Epithelial cell of esophagus (primary cell): ENCODE results near the gene ZKSCAN2.

ENCODE experiments used
- DNase-seq: peaks from one replicate; pipeline ENCODE4 v3.0.0; 2010; ENCODE audit warnings: low read depth
- H3K4me3 ChIP-seq: 2 replicates; pipeline ENCODE4 v1.5.1; 2011; ENCODE audit warnings: mild to moderate bottlenecking, low read length, control low read depth
- CTCF ChIP-seq: IDR thresholded peaks from 2 replicates; pipeline ENCODE4 v1.5.1; 2011; ENCODE audit warnings: low read depth, mild to moderate bottlenecking, low read length, control low read depth, inconsistent platforms; ENCODE audit not compliant: insufficient read depth; ENCODE audit errors: missing control alignments

Gene ZKSCAN2

DNA sequence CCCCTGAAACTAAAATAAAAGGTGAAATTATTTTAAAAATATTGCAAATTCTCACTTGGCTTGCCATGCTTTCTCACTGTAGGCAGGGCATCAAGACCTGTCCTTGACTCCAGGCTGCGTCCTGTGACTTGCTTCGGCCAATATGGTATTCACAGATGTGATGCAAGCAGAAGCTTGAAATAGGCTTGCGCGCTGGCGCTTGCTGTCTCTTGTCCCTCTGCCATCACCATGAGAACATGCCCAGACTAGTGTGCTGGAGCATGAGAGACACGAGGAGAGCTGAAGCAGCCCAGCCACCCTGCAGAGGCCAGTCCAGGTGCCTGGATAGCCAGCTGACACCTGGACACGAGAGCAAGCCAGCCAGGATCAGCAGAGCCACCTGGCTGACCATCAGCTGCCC, 21.8 kb upstream of the ZKSCAN2 start:
- peak; percentile 79 for DNase-seq
- TF ChIP-seq CTCF: no peak

GRCh38 chr16:25271421-25271820, 13.8 kb upstream of the ZKSCAN2 start:
- DNase-seq: no peak
- TF ChIP-seq CTCF: no peak
- H3K4me3 ChIP-seq: no peak overlapping the region

More for the DNA sequence above, 21.8 kb upstream of the ZKSCAN2 start:
- H3K4me3 ChIP-seq: no peak overlapping the region

- H3K4me3 ChIP-seq: no peak overlapping the region
- no peak for DNase-seq
- no peak for TF ChIP-seq CTCF
Observed at GRCh38 chr16:25270577-25270976, 12.9 kb upstream of the ZKSCAN2 start.

DNA sequence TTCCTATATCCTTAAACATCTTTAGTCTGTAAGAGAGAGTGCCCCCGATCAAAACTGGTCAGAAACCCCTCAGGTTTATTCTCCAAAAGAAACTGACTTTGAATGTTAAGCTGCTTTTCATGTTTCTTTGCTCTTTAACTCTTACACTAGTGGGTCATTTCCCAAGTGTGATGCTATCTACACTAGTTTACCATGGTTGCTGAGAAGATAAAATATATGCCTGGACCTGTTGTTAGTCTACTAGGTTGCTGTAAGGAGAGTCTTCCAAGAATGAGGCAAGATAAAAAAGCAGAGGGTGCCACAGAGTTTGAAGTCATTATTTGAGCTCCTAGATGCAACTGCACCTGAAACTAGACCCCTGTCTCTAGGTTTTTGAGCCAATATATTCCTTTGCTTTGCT, 12.2 kb upstream of the ZKSCAN2 start:
- TF ChIP-seq CTCF: no peak
- no peak overlapping the region for H3K4me3 ChIP-seq
- no peak for DNase-seq

GRCh38 chr16:25265968-25266367, 8.3 kb upstream of the ZKSCAN2 start:
- H3K4me3 ChIP-seq: no peak overlapping the region
- no peak for DNase-seq
- no peak for TF ChIP-seq CTCF

DNA sequence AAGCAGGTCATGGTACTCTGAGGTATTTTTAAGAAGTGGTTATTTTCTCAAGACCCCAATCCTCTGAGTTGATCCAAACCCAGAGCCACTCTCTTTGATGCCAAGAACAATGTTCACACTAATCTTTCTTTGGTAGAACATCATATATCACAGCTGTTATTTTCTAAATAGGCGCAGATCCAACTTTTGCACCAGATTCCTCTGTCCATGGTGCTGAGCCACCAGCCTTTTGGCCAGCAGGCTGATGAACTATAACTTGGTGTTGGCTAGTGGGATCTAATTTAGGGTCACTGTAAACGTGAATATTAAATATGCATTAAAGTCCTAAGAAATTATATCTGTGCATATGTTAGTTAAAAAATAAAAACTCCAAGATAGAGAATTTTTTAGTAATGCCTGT, 7.0 kb upstream of the ZKSCAN2 start:
- peak; percentile 20 for DNase-seq
- TF ChIP-seq CTCF: no peak
- no peak overlapping the region for H3K4me3 ChIP-seq

DNA sequence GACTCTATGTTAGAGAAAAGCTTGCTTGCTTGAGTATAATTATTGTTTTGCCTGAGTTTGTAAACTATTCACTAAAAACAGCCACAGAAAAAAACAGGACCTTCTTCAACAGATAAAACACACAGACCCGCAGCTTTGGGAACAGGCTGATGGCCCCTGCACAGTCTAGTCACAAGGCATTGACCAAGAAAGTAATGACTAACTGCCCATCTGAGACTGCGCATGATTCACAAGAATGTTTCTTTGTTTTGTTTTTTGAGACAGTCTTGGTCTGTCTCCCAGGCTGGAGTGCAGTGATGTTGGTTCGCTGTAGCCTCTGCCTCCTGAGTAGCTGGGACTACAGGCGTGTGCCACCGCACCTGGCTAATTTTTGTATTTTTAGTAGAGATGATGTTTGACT, 2.8 kb upstream of the ZKSCAN2 start:
- DNase-seq: peak; percentile 26
- no peak overlapping the region for H3K4me3 ChIP-seq
- no peak for TF ChIP-seq CTCF
